HL-60 (cell line): ENCODE results near the gene NT5DC3.

Source experiments
- DNase-seq, 2 experiments: peaks; one replicate each; pipeline ENCODE4 v3.0.0-alpha.2; 2010 to 2020; ENCODE audit warnings: low read depth in 1 of 2, low spot score in 1 of 2
- H3K27ac ChIP-seq: fragments of 250-450 bp; sonication (Bioruptor Pico); replicated peaks from 2 replicates; pipeline ENCODE4 v1.5.1; 2020; ENCODE audit warnings: mild to moderate bottlenecking, moderate library complexity
- H3K27me3 ChIP-seq: fragments of 250-450 bp; sonication (Bioruptor Pico); 2 replicates; pipeline ENCODE4 v1.5.1; 2021; ENCODE audit warnings: mild to moderate bottlenecking, moderate library complexity; ENCODE audit not compliant: insufficient read depth, poor library complexity, severe bottlenecking
- H3K4me3 ChIP-seq: replicated peaks from 2 replicates; pipeline ENCODE4 v1.5.1; 2011; ENCODE audit warnings: mild to moderate bottlenecking, control low read depth, low read length; ENCODE audit not compliant: insufficient read depth
- GABPA ChIP-seq: IDR thresholded peaks from 2 replicates; pipeline ENCODE4 v1.6.1; 2012; ENCODE audit warnings: low read depth
- POLR2AphosphoS5 ChIP-seq: IDR thresholded peaks from 2 replicates; pipeline ENCODE4 v1.6.1; 2012; ENCODE audit warnings: low read depth
- REST ChIP-seq: IDR thresholded peaks from 2 replicates; pipeline ENCODE4 v1.6.1; 2012; ENCODE audit warnings: low read depth; ENCODE audit not compliant: insufficient replicate concordance
- SPI1 ChIP-seq: IDR thresholded peaks from 2 replicates; pipeline ENCODE4 v1.6.1; 2012; ENCODE audit warnings: low read depth, mild to moderate bottlenecking, borderline replicate concordance
- TF ChIP-seq, protein P1 (sequence below): IDR thresholded peaks from one replicate; pipeline ENCODE4 v1.5.1; 2011; ENCODE audit warnings: low read length, control low read depth, inconsistent platforms; ENCODE audit not compliant: insufficient read depth

Gene NT5DC3

GRCh38 chr12:103850429-103850828 lies 9.4 kb upstream of the NT5DC3 start:
- H3K27me3 ChIP-seq: no peaks in the 10 kb centered on the region
- TF ChIP-seq, protein P1, sequence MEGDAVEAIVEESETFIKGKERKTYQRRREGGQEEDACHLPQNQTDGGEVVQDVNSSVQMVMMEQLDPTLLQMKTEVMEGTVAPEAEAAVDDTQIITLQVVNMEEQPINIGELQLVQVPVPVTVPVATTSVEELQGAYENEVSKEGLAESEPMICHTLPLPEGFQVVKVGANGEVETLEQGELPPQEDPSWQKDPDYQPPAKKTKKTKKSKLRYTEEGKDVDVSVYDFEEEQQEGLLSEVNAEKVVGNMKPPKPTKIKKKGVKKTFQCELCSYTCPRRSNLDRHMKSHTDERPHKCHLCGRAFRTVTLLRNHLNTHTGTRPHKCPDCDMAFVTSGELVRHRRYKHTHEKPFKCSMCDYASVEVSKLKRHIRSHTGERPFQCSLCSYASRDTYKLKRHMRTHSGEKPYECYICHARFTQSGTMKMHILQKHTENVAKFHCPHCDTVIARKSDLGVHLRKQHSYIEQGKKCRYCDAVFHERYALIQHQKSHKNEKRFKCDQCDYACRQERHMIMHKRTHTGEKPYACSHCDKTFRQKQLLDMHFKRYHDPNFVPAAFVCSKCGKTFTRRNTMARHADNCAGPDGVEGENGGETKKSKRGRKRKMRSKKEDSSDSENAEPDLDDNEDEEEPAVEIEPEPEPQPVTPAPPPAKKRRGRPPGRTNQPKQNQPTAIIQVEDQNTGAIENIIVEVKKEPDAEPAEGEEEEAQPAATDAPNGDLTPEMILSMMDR: no peak
- TF ChIP-seq GABPA: no peak
- TF ChIP-seq REST: no peak
- no peak for TF ChIP-seq SPI1
- TF ChIP-seq POLR2AphosphoS5: no peak
- no peak overlapping the region for H3K27ac ChIP-seq
- H3K4me3 ChIP-seq: no peak overlapping the region
- DNase-seq: no peak

- H3K27ac ChIP-seq: no peak overlapping the region
- no peaks in the 10 kb centered on the region for H3K27me3 ChIP-seq
- no peak for TF ChIP-seq REST
- TF ChIP-seq POLR2AphosphoS5: no peak
- TF ChIP-seq, protein P1: no peak
- TF ChIP-seq SPI1: no peak
- no peak for TF ChIP-seq GABPA
- no peak for DNase-seq
- no peak overlapping the region for H3K4me3 ChIP-seq
Observed at GRCh38 chr12:103848917-103849491, 8.0 kb upstream of the NT5DC3 start.

GRCh38 chr12:103848143-103848542 lies 7.1 kb upstream of the NT5DC3 start:
- H3K27ac ChIP-seq: no peak overlapping the region
- TF ChIP-seq POLR2AphosphoS5 (no peak), REST (no peak), SPI1 (no peak), GABPA (no peak)
- TF ChIP-seq, protein P1: no peak
- no peak for DNase-seq
- H3K27me3 ChIP-seq: no peaks in the 10 kb centered on the region
- no peak overlapping the region for H3K4me3 ChIP-seq
